Gastroesophageal sphincter (tissue), 4 donors: ENCODE results near the gene CNIH2. TPM values are rescaled to one million over a fixed set of nuclear protein-coding genes. Genes with fewer than 3 reads are reported as not detected.

Source experiments
- ATAC-seq: fragments of 150-250 bp; one replicate; pipeline ENCODE4 v1.9.1; 2016; ENCODE audit warnings: mild to moderate bottlenecking, moderate library complexity
- H3K27ac ChIP-seq, 4 donors: fragments of 200-600 bp; sonication (generic) in 3 of 4; 1 replicate in 3 of 4; 2 replicates in 1 of 4; pipeline ENCODE4 v1.5.1; 2016 to 2019
- H3K27me3 ChIP-seq: fragments of 200-600 bp; sonication (generic); one replicate; pipeline ENCODE4 v1.5.1; 2019
- H3K36me3 ChIP-seq, 2 donors: fragments of 200-600 bp; sonication (generic); one replicate each; pipeline ENCODE4 v1.5.1; 2019; ENCODE audit warnings: control low read depth in 1 of 2
- H3K4me1 ChIP-seq, 3 donors: fragments of 200-600 bp; sonication (generic); 1 replicate in 2 of 3; 2 replicates in 1 of 3; pipeline ENCODE4 v1.5.1; 2016 to 2019; ENCODE audit warnings: control low read depth in 2 of 3
- H3K4me3 ChIP-seq, 2 donors: fragments of 200-600 bp; sonication (generic); one replicate each; pipeline ENCODE4 v1.5.1; 2019; ENCODE audit warnings: mild to moderate bottlenecking in 1 of 2, moderate library complexity in 1 of 2
- H3K9me3 ChIP-seq, 3 donors: fragments of 200-600 bp; sonication (generic); one replicate each; pipeline ENCODE4 v1.5.1; 2017 to 2019; ENCODE audit warnings: control low read depth in 2 of 3
- CTCF ChIP-seq, 4 experiments: fragments of 200-600 bp in 2 of 4; fragments of 450-650 bp in 2 of 4; sonication (generic) in 1 of 4; IDR thresholded peaks; one replicate each; pipeline ENCODE4 v1.5.1; 2017 to 2019; ENCODE audit warnings: antibody characterized with exemption in 4 of 4, mild to moderate bottlenecking in 2 of 4, moderate library complexity in 2 of 4
- EP300 ChIP-seq: sonication (generic); formaldehyde crosslinking; IDR thresholded peaks from one replicate; pipeline ENCODE4 v1.6.1; 2017; ENCODE audit warnings: antibody characterized with exemption, mild to moderate bottlenecking
- POLR2A ChIP-seq, 2 donors: fragments of 450-650 bp; IDR thresholded peaks; one replicate each; pipeline ENCODE4 v1.6.1; 2017; ENCODE audit warnings: antibody characterized with exemption in 2 of 2, mild to moderate bottlenecking in 2 of 2, moderate library complexity in 1 of 2
- POLR2AphosphoS5 ChIP-seq: sonication (generic); formaldehyde crosslinking; IDR thresholded peaks from one replicate; pipeline ENCODE4 v1.6.1; 2017; ENCODE audit warnings: antibody characterized with exemption
- WGBS, 2 donors: methylation state at CpG; one replicate each; pipeline ENCODE4 v1.1.5; 2018; ENCODE audit warnings: low coverage in 1 of 2; 5-methylcytosine and 5-hydroxymethylcytosine counted together
- total RNA-seq, 4 donors: library from RNA; depleted of rRNA; stranded (reverse); fragments of >200 nt; gene quantifications; one replicate each; pipeline ENCODE4 v1.1.0, GENCODE V29; 2016

CNIH2 gene
- total RNA-seq, 4 donors from 2014 or later, result 1.1 TPM; not detected in 3

DNA sequence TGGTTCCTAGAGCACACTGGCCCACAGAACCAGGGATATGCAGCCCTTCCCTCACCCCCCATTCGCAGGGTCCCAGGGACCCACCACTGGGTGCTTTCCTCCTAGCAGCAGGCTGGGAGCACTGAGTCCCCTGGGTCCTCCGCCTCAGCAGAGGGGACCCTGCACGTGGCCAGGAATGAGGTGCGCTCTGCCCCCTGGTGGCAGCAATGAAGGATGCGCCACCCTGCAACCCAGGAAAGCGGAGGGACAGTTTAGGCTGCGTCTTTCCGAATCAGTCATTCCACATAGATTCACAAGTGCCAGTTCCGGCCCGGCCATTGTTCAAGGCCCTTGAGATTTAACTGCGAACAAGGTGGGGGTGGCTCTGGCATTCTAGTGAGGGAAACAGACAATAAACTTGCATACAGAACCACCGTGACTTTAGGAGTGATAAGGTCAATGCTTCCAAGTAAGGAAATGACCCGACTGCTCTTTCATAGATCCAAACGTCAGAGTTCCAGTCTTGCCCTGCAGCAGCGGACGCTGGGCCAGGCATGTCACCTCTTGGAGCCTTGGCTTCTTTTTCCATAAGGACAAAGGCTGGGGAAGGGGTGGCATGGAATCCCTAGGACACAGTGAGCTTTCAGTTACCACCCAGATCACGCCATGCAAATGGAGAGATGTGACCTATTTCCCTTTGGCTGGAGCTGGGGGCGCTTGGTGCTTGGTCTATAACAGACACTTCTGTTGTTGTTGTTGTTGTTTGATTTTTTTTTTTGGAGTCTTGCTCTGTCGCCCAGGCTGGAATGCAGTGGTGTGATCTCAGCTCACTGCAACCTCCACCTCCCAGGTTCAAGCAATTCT, 50.5 kb downstream of the CNIH2 start:
- TF ChIP-seq POLR2AphosphoS5 (peak; percentile 54), CTCF (IDR thresholded peaks at IDR 0.05) (peak in 3 of 4 experiments; percentile 96 to 98 (median 98)), POLR2A (IDR thresholded peaks at IDR 0.05) (no peak), EP300 (no peak)
- Histone ChIP-seq H3K9me3 (no peaks in the 10 kb centered on the region), H3K4me1 (peaks cover 0 to 34% (median 30%) of the 10 kb centered on the region in 3 donors), H3K27me3 (no peaks in the 10 kb centered on the region), H3K27ac (peak overlapping the region in 3 of 4 donors; percentile 65 to 84 (median 83)), H3K4me3 (no peak overlapping the region), H3K36me3 (peaks cover 0 to 21% of the 10 kb centered on the region in 2 donors)
- peak; percentile 75 for ATAC-seq
- 7 to 11% methylated on average over 10 to 11 of the region's 19 CpGs for WGBS, 2 donors

GRCh38 chr11:66329165-66329673, 51.2 kb downstream of the CNIH2 start:
- peaks cover 0 to 27% of the 10 kb centered on the region in 2 donors for H3K36me3 ChIP-seq

GRCh38 chr11:66330931-66331330, 53.0 kb downstream of the CNIH2 start:
- peaks cover 0 to 33% of the 10 kb centered on the region in 2 donors for H3K36me3 ChIP-seq
- H3K9me3 ChIP-seq, result no peaks in the 10 kb centered on the region
- H3K4me1 ChIP-seq, result peaks cover 0 to 48% (median 37%) of the 10 kb centered on the region in 3 donors
- TF ChIP-seq EP300 (no peak), POLR2AphosphoS5 (no peak)
- H3K27ac ChIP-seq, result no peak overlapping the region
- no peak overlapping the region for H3K4me3 ChIP-seq
- no peaks in the 10 kb centered on the region for H3K27me3 ChIP-seq
- WGBS, 2 donors, result no CpG with 5 or more reads among the region's 10 CpGs
- no peak for ATAC-seq

More at GRCh38 chr11:66329165-66329673, 51.2 kb downstream of the CNIH2 start:
- no peak for ATAC-seq
- no peak overlapping the region for H3K4me3 ChIP-seq
- no CpG with 5 or more reads among the region's 3 CpGs for WGBS, 2 donors
- no peaks in the 10 kb centered on the region for H3K27me3 ChIP-seq
- no peaks in the 10 kb centered on the region for H3K9me3 ChIP-seq
- no peak for TF ChIP-seq POLR2AphosphoS5
- no peak for TF ChIP-seq CTCF (IDR thresholded peaks at IDR 0.05)
- TF ChIP-seq POLR2A (IDR thresholded peaks at IDR 0.05), result no peak
- TF ChIP-seq EP300, result no peak
- peaks cover 0 to 34% (median 30%) of the 10 kb centered on the region in 3 donors for H3K4me1 ChIP-seq
- no peak overlapping the region for H3K27ac ChIP-seq

GRCh38 chr11:66331542-66332370, 53.8 kb downstream of the CNIH2 start:
- WGBS, 2 donors, result 88 to 100% methylated on average over 1 to 6 of the region's 12 CpGs
- no peaks in the 10 kb centered on the region for H3K27me3 ChIP-seq
- no peak for ATAC-seq

More at GRCh38 chr11:66331542-66332370, 53.8 kb downstream of the CNIH2 start:
- H3K4me3 ChIP-seq, result no peak overlapping the region
- H3K9me3 ChIP-seq, result no peaks in the 10 kb centered on the region
- no peak overlapping the region for H3K27ac ChIP-seq
- H3K36me3 ChIP-seq, result peaks cover 0 to 33% of the 10 kb centered on the region in 2 donors
- H3K4me1 ChIP-seq, result peaks cover 0 to 48% (median 35%) of the 10 kb centered on the region in 3 donors
- no peak for TF ChIP-seq CTCF (IDR thresholded peaks at IDR 0.05)
- TF ChIP-seq POLR2A (IDR thresholded peaks at IDR 0.05), result no peak
- TF ChIP-seq EP300, result no peak
- no peak for TF ChIP-seq POLR2AphosphoS5
